Left forelimb (tissue), 1 donor: ENCODE measurements around the gene EOGT.

ENCODE experiments used
- DNase-seq: peaks from one replicate; pipeline ENCODE4 v3.0.0-alpha.2; 2018; ENCODE audit warnings: low spot score

The EOGT gene

GRCh38 chr3:69013253-69014021 is at the start of gene EOGT:
EOGT (minus strand) TSS chr3:69013684; CDS start chr3:69009846, 3,838 bp downstream.
- peak; percentile 88 for DNase-seq

DNA sequence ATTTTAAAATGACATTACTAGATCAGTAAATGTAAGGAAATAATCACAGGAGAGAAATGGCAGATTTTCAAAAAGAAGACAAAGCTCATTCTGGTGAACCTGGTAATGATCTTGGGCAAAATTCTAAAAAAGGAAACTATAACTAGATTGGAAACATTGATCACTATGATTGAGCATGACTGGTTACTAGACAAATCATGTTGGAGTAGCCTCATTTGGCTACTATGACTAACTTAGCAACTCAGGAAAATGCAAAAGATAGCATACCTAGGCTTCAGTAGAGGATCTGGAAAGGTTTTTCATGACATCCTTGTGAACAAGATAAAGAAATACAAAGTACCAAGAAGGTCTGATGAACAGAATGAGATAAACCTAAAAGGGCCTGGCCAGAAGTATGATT is 46.2 kb upstream of the EOGT start:
- DNase-seq = no peak

DNA sequence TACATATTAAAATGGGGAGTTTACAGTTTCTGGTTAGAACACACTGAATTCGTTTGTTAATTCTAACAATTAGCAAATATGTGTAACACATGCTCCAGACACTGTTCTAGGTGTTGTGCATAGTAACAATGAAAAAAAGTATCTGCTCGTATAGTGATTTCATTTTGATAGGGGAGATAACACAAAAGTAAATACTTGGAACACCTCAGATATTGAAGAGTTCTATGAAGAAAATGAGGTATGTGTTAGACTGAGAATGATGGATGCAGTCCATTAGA is 45.4 kb upstream of the EOGT start:
- no peak for DNase-seq

DNA sequence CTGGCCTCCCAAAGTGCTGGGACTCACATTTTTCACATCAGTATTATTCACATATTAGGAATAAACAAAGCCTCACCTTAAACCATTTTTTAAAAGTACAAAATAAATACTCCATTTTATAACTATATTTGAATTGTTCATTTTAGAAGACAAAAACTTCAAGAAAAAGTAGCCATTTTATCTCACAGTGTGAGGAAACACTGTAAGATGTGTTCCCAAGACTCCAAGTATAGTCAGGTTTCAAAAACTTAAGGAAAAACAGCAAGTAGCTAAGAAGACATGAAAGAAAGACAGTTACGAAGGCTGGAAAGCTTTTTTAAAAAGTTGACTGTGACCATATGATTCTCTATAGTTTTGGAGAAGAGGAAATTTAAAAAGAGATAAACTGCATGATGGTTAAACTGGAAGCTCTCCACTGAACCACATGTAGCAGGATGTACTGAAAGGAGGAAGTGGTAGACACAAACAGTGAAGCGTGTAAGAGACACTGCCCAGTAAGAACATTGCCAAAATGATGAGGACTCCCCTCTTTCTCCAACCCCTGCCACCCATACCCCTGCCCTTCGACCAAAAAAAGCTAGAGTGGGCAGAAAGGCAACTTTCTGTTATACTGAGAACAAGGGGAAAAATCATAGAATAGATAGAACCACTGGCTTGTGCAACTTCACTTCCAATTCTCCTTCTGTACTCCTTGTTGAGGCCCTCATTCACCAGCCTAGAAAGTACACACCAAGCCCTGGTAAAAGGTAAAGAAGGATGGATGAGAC is 44.9 kb upstream of the EOGT start:
- DNase-seq = no peak

- no peak for DNase-seq
Measured at GRCh38 chr3:69052472-69052898, 39.0 kb upstream of the EOGT start.

- DNase-seq = peak; percentile 98
Measured at GRCh38 chr3:69051756-69052471, 38.4 kb upstream of the EOGT start, which contains the start of gene TMF1. TMF1 (minus strand) TSS chr3:69052333; CDS start chr3:69052086, 247 bp downstream.

GRCh38 chr3:69048990-69049389 is 35.5 kb upstream of the EOGT start:
- DNase-seq = no peak

DNA sequence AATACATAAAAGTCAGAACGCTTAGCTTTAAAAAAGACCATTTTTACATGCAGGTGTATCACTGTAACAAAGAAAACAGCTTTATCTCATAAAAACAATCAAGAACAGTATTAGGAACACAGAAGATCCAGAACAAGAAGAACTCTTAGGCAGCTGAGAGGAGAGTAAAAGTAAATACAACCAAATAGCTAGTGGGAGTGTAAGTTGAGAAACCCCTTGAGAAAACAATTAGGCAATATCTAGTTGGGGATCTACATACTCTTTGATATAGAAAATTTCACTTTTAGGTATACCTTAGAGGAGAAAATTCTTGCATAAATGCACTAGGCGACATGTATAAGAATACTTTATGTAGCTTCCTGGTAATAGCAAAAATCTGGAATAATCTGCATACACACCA is 31.1 kb upstream of the EOGT start:
- no peak for DNase-seq

DNA sequence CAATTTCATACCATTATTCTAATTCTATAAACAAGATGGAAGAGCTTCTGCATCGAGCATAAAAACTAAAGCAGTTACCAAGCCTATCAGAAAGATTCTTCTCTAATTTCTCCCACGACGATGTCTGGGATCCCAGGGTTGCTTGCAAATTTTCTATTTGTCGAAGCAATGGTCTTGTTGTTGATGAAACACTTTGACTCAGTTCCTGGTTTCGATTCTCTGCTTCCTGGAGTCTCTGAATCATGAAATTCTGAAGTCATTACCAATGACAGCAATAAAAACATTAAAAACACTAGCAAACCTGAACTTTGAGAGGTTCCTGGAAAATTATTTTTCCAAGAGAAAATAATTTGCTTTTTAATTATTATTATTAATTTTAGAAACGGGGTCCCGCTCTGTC is 20.0 kb upstream of the EOGT start:
- no peak for DNase-seq

DNA sequence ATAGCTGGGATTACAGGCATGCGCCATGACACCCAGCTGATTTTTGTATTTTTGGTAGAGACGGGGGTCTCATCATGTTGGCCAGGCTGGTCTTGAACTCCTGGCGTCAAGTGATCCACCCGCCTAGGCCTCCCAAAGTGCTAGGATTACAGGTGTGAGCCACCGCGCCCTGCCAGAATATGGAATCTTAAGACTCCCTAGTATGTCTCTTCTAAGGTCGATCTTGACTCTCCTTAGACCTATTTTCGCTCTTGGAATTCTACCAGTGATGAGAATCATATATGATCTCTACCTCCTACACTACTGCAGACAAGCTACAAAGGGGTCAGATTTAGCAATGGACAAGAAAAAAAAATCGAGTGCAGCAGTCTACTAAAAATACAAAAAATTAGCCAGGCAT is 19.3 kb upstream of the EOGT start:
- no peak for DNase-seq

GRCh38 chr3:69032142-69032541 is 18.7 kb upstream of the EOGT start:
- no peak for DNase-seq

DNA sequence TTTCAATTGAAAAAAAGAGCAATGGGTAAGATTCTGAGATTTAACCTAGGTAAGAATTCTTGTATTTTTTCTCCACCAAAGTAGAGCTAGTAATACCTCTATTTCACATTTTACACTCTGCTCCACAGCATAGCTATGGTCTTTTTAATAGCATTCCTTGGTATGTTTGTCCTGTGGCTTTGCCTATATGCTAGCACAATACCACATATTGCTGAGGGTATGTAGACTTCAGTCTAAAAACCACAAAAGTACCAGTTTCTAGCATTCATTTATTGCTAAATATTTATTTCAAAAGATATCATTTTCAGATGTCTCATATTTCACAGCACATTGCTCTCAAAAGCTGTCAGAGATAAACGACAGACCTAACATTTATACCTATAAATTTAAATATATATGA is 18.2 kb upstream of the EOGT start:
- no peak for DNase-seq

GRCh38 chr3:69020857-69021256 is 7.4 kb upstream of the EOGT start:
- no peak for DNase-seq

- no peak for DNase-seq
Measured at GRCh38 chr3:69020424-69020823, 6.9 kb upstream of the EOGT start.

DNA sequence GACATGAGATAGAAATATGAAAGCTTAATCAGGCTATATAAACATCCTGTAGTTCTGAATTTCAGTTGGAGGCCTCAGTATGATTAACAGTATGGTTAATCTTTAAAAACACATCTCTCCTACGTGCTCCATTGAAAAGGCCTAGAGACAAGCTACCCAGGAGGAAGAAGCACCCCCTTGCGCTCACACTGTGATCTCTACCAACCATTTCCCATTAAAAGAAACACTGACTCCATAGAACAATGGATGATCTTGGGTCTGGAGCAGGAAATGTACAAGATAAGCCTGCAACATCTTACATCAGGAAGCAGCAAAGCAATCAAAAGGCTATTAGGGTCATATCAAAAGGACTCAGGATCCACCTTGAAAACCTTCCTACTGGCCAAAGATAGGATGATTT is 3.4 kb upstream of the EOGT start:
- DNase-seq = no peak

DNA sequence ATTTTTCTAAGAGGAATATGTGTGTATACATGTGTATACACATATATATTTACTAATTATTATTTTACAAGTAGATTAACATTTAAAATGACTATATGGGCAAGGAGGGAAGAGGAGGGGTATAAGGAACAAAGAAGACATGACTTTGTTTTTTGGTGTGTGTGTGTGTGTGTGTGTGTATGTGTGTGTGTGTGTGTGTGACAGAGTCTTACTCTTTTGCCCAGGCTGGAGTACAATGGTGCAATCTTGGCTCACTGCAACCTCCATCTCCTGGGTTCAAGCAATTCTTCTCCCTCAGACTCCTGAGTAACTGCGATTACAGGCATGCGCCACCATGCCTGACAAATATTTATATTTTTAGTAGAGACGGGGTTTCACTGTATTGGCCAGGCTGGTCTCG is 2.6 kb upstream of the EOGT start:
- no peak for DNase-seq

- DNase-seq = no peak
Measured at GRCh38 chr3:69014022-69014580, 617 bp upstream of the EOGT start.

DNA sequence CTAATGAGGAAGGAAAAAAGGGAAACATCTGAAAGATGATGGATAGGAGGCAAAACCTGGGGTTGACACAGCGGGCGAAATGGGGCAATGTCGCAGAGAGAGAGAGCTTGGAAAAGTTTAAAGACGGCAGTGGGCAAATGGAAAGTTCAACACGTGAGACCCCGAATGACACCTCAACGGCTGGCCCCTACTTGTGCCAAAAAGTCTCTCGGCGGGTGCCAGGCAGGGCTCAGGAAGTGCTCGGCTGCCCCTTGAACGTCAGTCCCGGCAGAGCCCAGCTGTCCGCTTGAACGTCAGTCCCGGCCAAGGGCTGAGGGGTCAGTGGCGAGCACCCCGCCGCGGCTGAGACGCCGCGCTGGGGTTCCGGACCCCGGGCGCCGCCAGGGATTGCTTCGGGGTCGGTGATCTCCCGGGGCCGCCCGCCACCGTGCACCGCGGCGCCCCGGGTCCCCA is 658 bp downstream of the EOGT start:
- DNase-seq = peak; percentile 76

GRCh38 chr3:69012100-69012799 is 1.2 kb downstream of the EOGT start:
- DNase-seq = peak; percentile 68

- no peak for DNase-seq
Measured at GRCh38 chr3:69011096-69011730, 2.3 kb downstream of the EOGT start.
